ENCODE results near the gene SLC8A1. TPM values are rescaled to one million over a fixed set of nuclear protein-coding genes. Genes with fewer than 3 reads are reported as not detected.

The SLC8A1 gene
- total and polyA plus RNA-seq, 12 donors: 0.54 to 128 (median 18.5) TPM

DNA sequence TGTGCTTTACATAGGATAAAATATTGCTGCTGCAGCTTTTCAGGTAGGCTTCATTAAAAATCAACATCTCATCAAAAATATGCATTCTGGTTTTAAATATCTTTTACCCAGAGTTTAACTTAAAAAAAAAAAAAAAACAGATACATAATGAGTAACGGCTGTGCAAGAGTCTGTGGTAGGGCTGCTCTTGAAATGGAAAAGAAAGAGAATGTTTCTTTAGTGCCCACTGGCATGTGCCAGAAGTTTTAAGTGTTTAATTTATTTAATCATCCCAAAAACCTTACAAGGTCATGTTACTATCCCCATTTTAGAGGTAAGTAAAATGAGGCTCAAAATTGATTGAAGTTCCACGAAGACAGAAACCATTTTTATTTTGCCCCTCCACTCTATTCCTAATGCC is 92.1 kb downstream of the SLC8A1 start:
- 89 to 97% (median 94%) methylated on average over 2 of the region's 2 CpGs for WGBS, 4 donors
- Histone ChIP-seq H3K36me3 (replicated peaks in 1 of 2) (no peaks in the 10 kb centered on the region), H3K27me3 (no peaks in the 10 kb centered on the region), H3K4me3 (no peak overlapping the region), H3K4me1 (replicated peaks in 1 of 2) (peaks cover 13 to 23% of the 10 kb centered on the region in 2 donors), H3K9me3 (replicated peaks in 1 of 3) (no peaks in the 10 kb centered on the region), H3K27ac (no peak overlapping the region)
- TF ChIP-seq, protein P1, sequence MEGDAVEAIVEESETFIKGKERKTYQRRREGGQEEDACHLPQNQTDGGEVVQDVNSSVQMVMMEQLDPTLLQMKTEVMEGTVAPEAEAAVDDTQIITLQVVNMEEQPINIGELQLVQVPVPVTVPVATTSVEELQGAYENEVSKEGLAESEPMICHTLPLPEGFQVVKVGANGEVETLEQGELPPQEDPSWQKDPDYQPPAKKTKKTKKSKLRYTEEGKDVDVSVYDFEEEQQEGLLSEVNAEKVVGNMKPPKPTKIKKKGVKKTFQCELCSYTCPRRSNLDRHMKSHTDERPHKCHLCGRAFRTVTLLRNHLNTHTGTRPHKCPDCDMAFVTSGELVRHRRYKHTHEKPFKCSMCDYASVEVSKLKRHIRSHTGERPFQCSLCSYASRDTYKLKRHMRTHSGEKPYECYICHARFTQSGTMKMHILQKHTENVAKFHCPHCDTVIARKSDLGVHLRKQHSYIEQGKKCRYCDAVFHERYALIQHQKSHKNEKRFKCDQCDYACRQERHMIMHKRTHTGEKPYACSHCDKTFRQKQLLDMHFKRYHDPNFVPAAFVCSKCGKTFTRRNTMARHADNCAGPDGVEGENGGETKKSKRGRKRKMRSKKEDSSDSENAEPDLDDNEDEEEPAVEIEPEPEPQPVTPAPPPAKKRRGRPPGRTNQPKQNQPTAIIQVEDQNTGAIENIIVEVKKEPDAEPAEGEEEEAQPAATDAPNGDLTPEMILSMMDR (IDR thresholded peaks at IDR 0.05): no peak
- no peak for TF ChIP-seq POLR2A (IDR thresholded peaks at IDR 0.05)
- no peak for DNase-seq
- intact Hi-C loops (cut with DNase I): loop anchor here in 1 of 2 donors (10.0 kb wide), 1 partner anchor 115 kb away; no protein-coding TSS in a partner anchor

DNA sequence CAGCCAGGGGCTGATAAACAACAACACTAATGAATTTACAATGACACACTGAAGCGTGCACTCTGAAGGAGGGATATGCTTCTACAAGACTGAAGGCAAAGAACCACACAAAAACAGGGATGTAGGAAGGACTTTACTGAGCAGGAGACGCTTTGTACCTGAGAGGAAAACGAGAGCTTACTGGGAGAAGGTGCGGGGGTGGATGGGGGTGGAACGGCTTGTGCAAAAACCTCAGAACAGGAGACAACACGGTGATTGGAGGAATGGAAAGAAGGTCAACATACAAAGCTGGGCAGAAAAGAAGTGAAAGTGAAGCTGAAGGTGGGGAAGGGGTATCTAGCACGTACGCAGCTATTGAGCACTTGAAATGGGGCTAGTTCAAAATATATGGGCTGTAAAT is 93.1 kb downstream of the SLC8A1 start:
- intact Hi-C loops (cut with DNase I): no loop called here
- Histone ChIP-seq H3K36me3 (replicated peaks in 1 of 2) (no peaks in the 10 kb centered on the region), H3K9me3 (replicated peaks in 1 of 3) (no peaks in the 10 kb centered on the region), H3K27ac (no peak overlapping the region), H3K4me1 (replicated peaks in 1 of 2) (peaks cover 9 to 13% of the 10 kb centered on the region in 2 donors), H3K27me3 (no peaks in the 10 kb centered on the region), H3K4me3 (no peak overlapping the region)
- 84 to 94% (median 88%) methylated on average over 8 of the region's 8 CpGs for WGBS, 4 donors
- DNase-seq: no peak
- TF ChIP-seq, protein P1 (IDR thresholded peaks at IDR 0.05): no peak
- no peak for TF ChIP-seq POLR2A (IDR thresholded peaks at IDR 0.05)

DNA sequence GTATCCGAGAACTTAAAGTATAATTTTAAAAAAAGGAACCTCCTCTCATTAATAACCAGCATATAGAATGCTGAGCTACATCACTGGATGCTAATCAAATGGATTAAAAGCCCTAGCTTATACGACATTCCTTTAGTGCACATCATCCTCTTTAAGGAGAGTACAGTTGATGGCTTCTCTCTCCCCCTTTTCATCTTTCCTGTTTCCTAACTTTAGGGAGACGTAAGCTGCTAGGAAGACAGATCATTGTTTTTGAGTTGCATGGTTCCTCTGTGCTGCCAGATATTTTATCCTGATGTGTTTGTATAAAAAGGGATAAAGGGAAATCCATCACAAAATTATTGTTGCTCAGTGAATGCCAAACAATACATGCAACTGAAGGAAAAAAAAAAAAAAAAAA is 94.2 kb downstream of the SLC8A1 start:
- H3K4me3 ChIP-seq: no peak overlapping the region
- no peak for DNase-seq
- no peak overlapping the region for H3K27ac ChIP-seq
- WGBS, 4 donors: 79 to 88% (median 84%) methylated on average over 3 of the region's 3 CpGs
- intact Hi-C loops (cut with DNase I): no loop called here
- no peaks in the 10 kb centered on the region for H3K27me3 ChIP-seq
- no peaks in the 10 kb centered on the region for H3K9me3 ChIP-seq (replicated peaks in 1 of 3)
- peaks cover 4% of the 10 kb centered on the region in 2 donors for H3K4me1 ChIP-seq (replicated peaks in 1 of 2)
- no peaks in the 10 kb centered on the region for H3K36me3 ChIP-seq (replicated peaks in 1 of 2)
- TF ChIP-seq, protein P1 (IDR thresholded peaks at IDR 0.05): no peak
- TF ChIP-seq POLR2A (IDR thresholded peaks at IDR 0.05): no peak

DNA sequence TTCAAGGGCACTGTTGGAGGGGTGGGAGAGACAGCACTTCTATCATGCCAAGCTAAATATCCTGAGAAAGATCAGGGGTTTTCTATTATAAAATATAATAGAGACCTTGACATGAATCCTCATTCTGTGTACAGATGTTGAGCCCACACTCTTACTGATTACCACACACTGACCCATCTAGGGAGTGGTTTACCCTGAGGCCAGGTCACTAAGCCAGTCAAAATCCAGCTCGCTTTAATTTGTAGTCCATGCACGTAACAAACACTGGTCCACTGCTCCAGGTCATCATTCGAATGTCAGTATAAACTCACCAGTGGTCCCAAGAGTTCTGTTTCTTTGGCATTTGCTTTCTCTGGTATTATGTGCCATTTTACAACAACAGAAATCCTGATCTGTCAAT is 96.4 kb downstream of the SLC8A1 start:
- intact Hi-C loops (cut with DNase I): no loop called here
- TF ChIP-seq, protein P1 (IDR thresholded peaks at IDR 0.05): no peak
- TF ChIP-seq POLR2A (IDR thresholded peaks at IDR 0.05): no peak
- Histone ChIP-seq H3K27me3 (no peaks in the 10 kb centered on the region), H3K4me1 (replicated peaks in 1 of 2) (peaks cover 0 to 2% of the 10 kb centered on the region in 2 donors), H3K4me3 (no peak overlapping the region), H3K9me3 (replicated peaks in 1 of 3) (no peaks in the 10 kb centered on the region), H3K36me3 (replicated peaks in 1 of 2) (no peaks in the 10 kb centered on the region), H3K27ac (no peak overlapping the region)
- no peak for DNase-seq
- 86 to 90% (median 88%) methylated on average over 3 of the region's 3 CpGs for WGBS, 4 donors

Data from adrenal gland (tissue), 12 donors.